CD14-positive monocyte (primary cell): ENCODE measurements around the gene DAGLA. TPM values are rescaled to one million over a fixed set of nuclear protein-coding genes. Genes with fewer than 3 reads are reported as not detected.

Experiments used
- DNase-seq, 3 donors: peaks; one replicate each; pipeline ENCODE4 v3.0.0-alpha.2; 2011 to 2022
- H2AFZ ChIP-seq: 2 replicates; pipeline ENCODE4 v1.6.0; 2012; ENCODE audit warnings: mild to moderate bottlenecking, low read depth, low read length, inconsistent platforms; ENCODE audit not compliant: insufficient read depth, poor library complexity, severe bottlenecking
- H3K27ac ChIP-seq, 2 donors: 1 replicate in 1 of 2; 2 replicates in 1 of 2; pipeline ENCODE4 v1.5.1; 2012 to 2013; ENCODE audit warnings: low read length in 2 of 2, control low read depth in 1 of 2, inconsistent platforms in 1 of 2, low read depth in 1 of 2, mild to moderate bottlenecking in 1 of 2
- H3K27me3 ChIP-seq, 2 donors: one replicate each; pipeline versions ENCODE4 v1.6.0 to v1.6.1; 2011 to 2013; ENCODE audit warnings: low read length in 2 of 2; ENCODE audit not compliant: control insufficient read depth in 2 of 2, insufficient read depth in 2 of 2
- H3K36me3 ChIP-seq, 2 donors: replicated peaks in 1 of 2; 1 replicate in 1 of 2; 2 replicates in 1 of 2; pipeline versions ENCODE4 v1.5.1 to v1.6.1; 2012 to 2013; ENCODE audit warnings: low read length in 2 of 2, control low read depth in 1 of 2, inconsistent platforms in 1 of 2, mild to moderate bottlenecking in 1 of 2; ENCODE audit not compliant: insufficient read depth in 2 of 2, control insufficient read depth in 1 of 2
- H3K4me1 ChIP-seq, 2 donors: 1 replicate in 1 of 2; 2 replicates in 1 of 2; pipeline versions ENCODE4 v1.5.1 to v1.6.1; 2012 to 2013; ENCODE audit warnings: low read length in 2 of 2, control low read depth in 1 of 2, inconsistent platforms in 1 of 2, mild to moderate bottlenecking in 1 of 2, moderate library complexity in 1 of 2; ENCODE audit not compliant: insufficient read depth in 2 of 2, control insufficient read depth in 1 of 2
- H3K4me2 ChIP-seq: replicated peaks from 2 replicates; pipeline ENCODE3; 2012; ENCODE audit warnings: low read length, moderate library complexity, mild to moderate bottlenecking; ENCODE audit not compliant: poor library complexity, severe bottlenecking; ENCODE audit errors: extremely low read depth
- H3K4me3 ChIP-seq, 3 experiments: fragments of 200-600 bp in 1 of 3; sonication (generic) in 1 of 3; replicated peaks in 1 of 3; 1 replicate in 2 of 3; 2 replicates in 1 of 3; pipeline ENCODE4 v1.5.1; 2011 to 2013; ENCODE audit warnings: low read length in 3 of 3, mild to moderate bottlenecking in 3 of 3, control low read depth in 2 of 3, low read depth in 2 of 3, inconsistent platforms in 1 of 3, moderate library complexity in 1 of 3
- H3K79me2 ChIP-seq: 2 replicates; pipeline ENCODE4 v1.6.0; 2012; ENCODE audit warnings: mild to moderate bottlenecking, control low read depth, inconsistent platforms, low read length, moderate library complexity; ENCODE audit not compliant: insufficient read depth
- H3K9ac ChIP-seq: 2 replicates; pipeline ENCODE4 v1.6.0; 2017; ENCODE audit warnings: low read length, mild to moderate bottlenecking; ENCODE audit not compliant: insufficient read depth, poor library complexity, severe bottlenecking
- H3K9me3 ChIP-seq, 2 donors: replicated peaks in 1 of 2; 1 replicate in 1 of 2; 2 replicates in 1 of 2; pipeline versions ENCODE4 v1.5.1 to v1.6.1; 2012 to 2013; ENCODE audit warnings: low read length in 2 of 2, control low read depth in 1 of 2; ENCODE audit not compliant: control insufficient read depth in 1 of 2, insufficient read depth in 1 of 2
- H4K20me1 ChIP-seq: 2 replicates; pipeline ENCODE4 v1.6.0; 2012; ENCODE audit warnings: mild to moderate bottlenecking, low read length, control low read depth, moderate library complexity; ENCODE audit not compliant: insufficient read depth
- H3K27ac Mint-ChIP-seq, 7 donors: one replicate each; pipeline ENCODE4 v1.8.0; 2020; ENCODE audit warnings: mild to moderate bottlenecking in 7 of 7, mixed read lengths in 7 of 7, moderate library complexity in 6 of 7, inconsistent platforms in 2 of 7
- H3K27me3 Mint-ChIP-seq, 3 donors: one replicate each; pipeline ENCODE4 v1.8.0; 2021 to 2022; ENCODE audit warnings: low read depth in 3 of 3, mild to moderate bottlenecking in 3 of 3, mixed read lengths in 3 of 3, moderate library complexity in 3 of 3, inconsistent platforms in 1 of 3
- H3K36me3 Mint-ChIP-seq, 2 donors: one replicate each; pipeline ENCODE4 v1.8.0; 2020; ENCODE audit warnings: mixed read lengths in 2 of 2, inconsistent platforms in 1 of 2, mild to moderate bottlenecking in 1 of 2
- H3K4me1 Mint-ChIP-seq: one replicate; pipeline ENCODE4 v1.8.0; 2020; ENCODE audit warnings: mild to moderate bottlenecking, mixed read lengths
- H3K4me3 Mint-ChIP-seq, 2 donors: one replicate each; pipeline ENCODE4 v1.8.0; 2020; ENCODE audit warnings: mild to moderate bottlenecking in 2 of 2, mixed read lengths in 2 of 2, moderate library complexity in 1 of 2
- H3K9me3 Mint-ChIP-seq, 7 donors: one replicate each; pipeline ENCODE4 v1.8.0; 2020 to 2022; ENCODE audit warnings: mixed read lengths in 7 of 7, mild to moderate bottlenecking in 6 of 7, moderate library complexity in 6 of 7, inconsistent platforms in 2 of 7
- CTCF ChIP-seq: fragments of 200-600 bp; IDR thresholded peaks from one replicate; pipeline ENCODE4 v1.8.0; 2022; ENCODE audit warnings: antibody characterized with exemption, mild to moderate bottlenecking
- WGBS: methylation state at CpG from one replicate; pipeline ENCODE4 v1.1.5; 2013; ENCODE audit warnings: missing lambda C conversion rate; ENCODE audit not compliant: insufficient coverage; 5-methylcytosine and 5-hydroxymethylcytosine counted together
- intact Hi-C, 2 donors: fragments of 100-400 bp; cut with micrococcal nuclease; formaldehyde crosslinking; loops; one replicate each; pipeline versions ENCODE4 v1.15.0 to v1.15.1; 2023
- polyA plus RNA-seq, 3 donors: library from polyadenylated mRNA; depleted of rRNA in 1 of 3; unstranded in 2 of 3; stranded (reverse) in 1 of 3; fragments of 300-500 nt in 2 of 3; fragments of >200 nt in 1 of 3; fragmentation: Illumina TruSeq in 2 of 3; gene quantifications; 1 replicate in 2 of 3; 2 replicates in 1 of 3; pipeline ENCODE4 v1.2.3, GENCODE V29; 2012 to 2021

Gene DAGLA
- polyA plus RNA-seq, 3 donors, result 0.16 to 6.7 (median 0.73) TPM

DNA sequence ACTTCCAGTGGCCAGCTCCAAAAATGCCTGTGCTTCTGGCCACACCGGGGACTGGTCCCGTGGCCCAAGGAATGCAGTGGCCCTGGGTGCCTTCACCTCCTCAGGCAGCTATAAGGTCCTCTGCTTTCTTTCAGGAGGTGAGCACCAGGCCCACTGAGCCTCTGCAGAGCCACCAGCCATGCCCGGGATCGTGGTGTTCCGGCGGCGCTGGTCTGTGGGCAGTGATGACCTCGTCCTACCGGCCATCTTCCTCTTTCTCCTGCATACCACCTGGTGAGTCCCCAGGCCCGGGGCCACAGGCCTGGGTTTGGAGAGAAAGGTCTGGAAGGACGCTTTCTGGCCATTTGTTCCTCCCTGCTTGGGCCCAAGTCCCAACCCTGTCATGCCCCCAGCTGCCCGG, 39.8 kb downstream of the DAGLA start:
- H3K4me3 Mint-ChIP-seq, result no peak overlapping the region
- no peak overlapping the region for H2AFZ ChIP-seq
- no peaks in the 10 kb centered on the region for H3K9me3 Mint-ChIP-seq
- H3K9ac ChIP-seq, result no peak overlapping the region
- H3K79me2 ChIP-seq, result peaks cover 4% of the 10 kb centered on the region
- peak overlapping the region in 2 of 7 donors; percentile 2 to 25 for H3K27ac Mint-ChIP-seq
- H3K36me3 ChIP-seq, result peaks cover 2 to 32% of the 10 kb centered on the region in 2 donors
- H3K4me2 ChIP-seq, result no peak overlapping the region
- no peaks in the 10 kb centered on the region for H3K27me3 ChIP-seq
- no peaks in the 10 kb centered on the region for H4K20me1 ChIP-seq
- peaks cover 34% of the 10 kb centered on the region for H3K4me1 Mint-ChIP-seq
- H3K4me3 ChIP-seq, result no peak overlapping the region
- H3K4me1 ChIP-seq, result peaks cover 29 to 32% of the 10 kb centered on the region in 2 donors
- intact Hi-C loops, result loop anchor here in 1 of 2 donors (5.0 kb wide), 1 partner anchor 43 kb away; no protein-coding TSS in a partner anchor
- H3K36me3 Mint-ChIP-seq, result peaks cover 12 to 14% of the 10 kb centered on the region in 2 donors
- no peak overlapping the region for H3K27ac ChIP-seq
- TF ChIP-seq CTCF, result no peak
- no peaks in the 10 kb centered on the region for H3K9me3 ChIP-seq
- 100% methylated on average over 4 of the region's 12 CpGs for WGBS
- H3K27me3 Mint-ChIP-seq, result peaks cover 0 to 6% (median 3%) of the 10 kb centered on the region in 3 donors
- DNase-seq, result no peak

GRCh38 chr11:61720597-61720996, 40.4 kb downstream of the DAGLA start:
- intact Hi-C loops, result no loop called here
- Mint-ChIP-seq H3K4me1 (peaks cover 28% of the 10 kb centered on the region), H3K27me3 (peaks cover 0 to 6% (median 3%) of the 10 kb centered on the region in 3 donors), H3K4me3 (no peak overlapping the region), H3K27ac (no peak overlapping the region), H3K36me3 (peaks cover 12 to 14% of the 10 kb centered on the region in 2 donors), H3K9me3 (no peaks in the 10 kb centered on the region)
- H3K79me2 ChIP-seq, result peaks cover 4% of the 10 kb centered on the region
- 97% methylated on average over 20 of the region's 20 CpGs for WGBS
- no peaks in the 10 kb centered on the region for H3K27me3 ChIP-seq
- H3K4me3 ChIP-seq, result no peak overlapping the region
- no peak overlapping the region for H3K4me2 ChIP-seq
- no peaks in the 10 kb centered on the region for H3K9me3 ChIP-seq
- H3K27ac ChIP-seq, result no peak overlapping the region
- no peak overlapping the region for H2AFZ ChIP-seq
- peaks cover 23 to 26% of the 10 kb centered on the region in 2 donors for H3K4me1 ChIP-seq
- peaks cover 2 to 35% of the 10 kb centered on the region in 2 donors for H3K36me3 ChIP-seq
- no peak for DNase-seq
- TF ChIP-seq CTCF, result no peak
- H4K20me1 ChIP-seq, result no peaks in the 10 kb centered on the region
- no peak overlapping the region for H3K9ac ChIP-seq
